K562 (cell line): ENCODE measurements around the gene IL12RB1. TPM values are rescaled to one million over a fixed set of nuclear protein-coding genes. Genes with fewer than 3 reads are reported as not detected.

Experiments
- C11orf30 ChIP-seq: fragments of 450-650 bp; IDR thresholded peaks from 2 replicates; pipeline ENCODE4 v1.6.1; 2016; ENCODE audit warnings: low read depth, mild to moderate bottlenecking
- CCAR2 ChIP-seq: fragments of 200-400 bp; formaldehyde crosslinking; IDR thresholded peaks from 2 replicates; pipeline ENCODE4 v1.6.1; 2017; ENCODE audit warnings: mild to moderate bottlenecking, low read depth, low read length
- HDAC8 ChIP-seq: fragments of 450-650 bp; IDR thresholded peaks from 2 replicates; pipeline ENCODE4 v1.6.1; 2016; ENCODE audit warnings: mild to moderate bottlenecking, missing genetic modification characterization, moderate library complexity, missing compliant biosample characterization
- KLF1 ChIP-seq: fragments of 450-650 bp; IDR thresholded peaks from 2 replicates; pipeline ENCODE4 v1.6.1; 2016; ENCODE audit warnings: missing genetic modification characterization, missing compliant biosample characterization
- NBN ChIP-seq: fragments of 450-650 bp; IDR thresholded peaks from 2 replicates; pipeline ENCODE4 v1.6.1; 2016; ENCODE audit warnings: low read depth, mild to moderate bottlenecking
- NFXL1 ChIP-seq: fragments of 450-650 bp; formaldehyde crosslinking; IDR thresholded peaks from 2 replicates; pipeline ENCODE4 v1.4.0; 2021; ENCODE audit warnings: mild to moderate bottlenecking
- NRF1 ChIP-seq, 2 experiments: fragments of 450-650 bp; IDR thresholded peaks in 1 of 2; conservative IDR thresholded peaks in 1 of 2; 2 replicates each; pipeline ENCODE4 v1.6.1; 2014; ENCODE audit warnings: mild to moderate bottlenecking in 2 of 2
- PHB ChIP-seq: fragments of 250-450 bp; sonication (Bioruptor Pico); IDR thresholded peaks from 2 replicates; pipeline ENCODE4 v1.5.0; 2021
- RBM25 ChIP-seq: fragments of 200-400 bp; formaldehyde crosslinking; IDR thresholded peaks from 2 replicates; pipeline ENCODE4 v1.6.1; 2018; ENCODE audit warnings: low read length, low read depth, moderate library complexity; ENCODE audit not compliant: severe bottlenecking
- SMARCC2 ChIP-seq: fragments of 450-650 bp; IDR thresholded peaks from 2 replicates; pipeline ENCODE4 v1.6.1; 2017; ENCODE audit warnings: antibody characterized with exemption, moderate library complexity, mild to moderate bottlenecking, low read depth
- ZNF12 ChIP-seq: sonication (generic); formaldehyde crosslinking; IDR thresholded peaks from 2 replicates; pipeline ENCODE4 v1.4.0; 2020; ENCODE audit warnings: mild to moderate bottlenecking, missing genetic modification reagents
- ZNF121 ChIP-seq: sonication (generic); formaldehyde crosslinking; conservative IDR thresholded peaks from 2 replicates; pipeline ENCODE4 v1.8.0; 2022; ENCODE audit warnings: missing genetic modification reagents
- ZNF134 ChIP-seq: fragments of 250-450 bp; sonication (Bioruptor Pico); conservative IDR thresholded peaks from 2 replicates; pipeline ENCODE4 v1.4.0; 2020
- ZNF282 ChIP-seq: sonication (generic); formaldehyde crosslinking; IDR thresholded peaks from 2 replicates; pipeline ENCODE4 v1.8.1; 2023; ENCODE audit warnings: missing genetic modification reagents
- polyA plus RNA-seq, 8 experiments: library from polyadenylated mRNA; depleted of rRNA in 4 of 8; stranded (reverse) in 5 of 8; unstranded in 3 of 8; fragments of >200 nt; fragmentation: Nextera tagmentation in 2 of 8; fragmentation: Illumina TruSeq in 1 of 8; extraction: Ambion mirVana in 2 of 8; extraction: Trizol in 1 of 8; gene quantifications; 2 replicates each; pipeline versions ENCODE4 v1.2.1 to v1.2.3, GENCODE V29; 2011 to 2014; ENCODE audit warnings: inconsistent platforms in 1 of 8, missing spikeins in 1 of 8
- total RNA-seq, 7 experiments: library from RNA; depleted of rRNA in 6 of 7; stranded (reverse); fragments of >200 nt in 6 of 7; fragmentation: Illumina TruSeq in 2 of 7; extraction: Trizol in 2 of 7; gene quantifications; 2 replicates each; pipeline versions ENCODE4 v1.2.1 to v1.2.3, GENCODE V29; 2011 to 2021; ENCODE audit warnings: low replicate concordance in 1 of 7
- TF ChIP-seq, protein P1 (sequence below): conservative IDR thresholded peaks from 2 replicates; pipeline ENCODE4 v1.6.1; 2011; ENCODE audit warnings: low read depth, mild to moderate bottlenecking, low read length; ENCODE audit not compliant: control insufficient read depth
- TF ChIP-seq, protein P2 (sequence below): fragments of 250-450 bp; sonication (Bioruptor Pico); IDR thresholded peaks from 2 replicates; pipeline ENCODE4 v1.4.0; 2020; ENCODE audit warnings: mild to moderate bottlenecking, moderate library complexity
- TF ChIP-seq, protein P3 (sequence below): sonication (generic); formaldehyde crosslinking; IDR thresholded peaks from 2 replicates; pipeline ENCODE4 v1.8.0; 2023; ENCODE audit warnings: mild to moderate bottlenecking, missing genetic modification reagents
- TF ChIP-seq, protein P4 (sequence below): fragments of 450-650 bp; IDR thresholded peaks from 2 replicates; pipeline ENCODE4 v1.6.1; 2016; ENCODE audit warnings: low read depth, mild to moderate bottlenecking, moderate library complexity

Gene IL12RB1
- total and polyA plus RNA-seq, 9 of the 15 experiments (the other 6 are each of a cell fraction or from before 2014, with no cell fraction given) = 0.04 to 0.07 (median 0.06) TPM; not detected in 5

DNA sequence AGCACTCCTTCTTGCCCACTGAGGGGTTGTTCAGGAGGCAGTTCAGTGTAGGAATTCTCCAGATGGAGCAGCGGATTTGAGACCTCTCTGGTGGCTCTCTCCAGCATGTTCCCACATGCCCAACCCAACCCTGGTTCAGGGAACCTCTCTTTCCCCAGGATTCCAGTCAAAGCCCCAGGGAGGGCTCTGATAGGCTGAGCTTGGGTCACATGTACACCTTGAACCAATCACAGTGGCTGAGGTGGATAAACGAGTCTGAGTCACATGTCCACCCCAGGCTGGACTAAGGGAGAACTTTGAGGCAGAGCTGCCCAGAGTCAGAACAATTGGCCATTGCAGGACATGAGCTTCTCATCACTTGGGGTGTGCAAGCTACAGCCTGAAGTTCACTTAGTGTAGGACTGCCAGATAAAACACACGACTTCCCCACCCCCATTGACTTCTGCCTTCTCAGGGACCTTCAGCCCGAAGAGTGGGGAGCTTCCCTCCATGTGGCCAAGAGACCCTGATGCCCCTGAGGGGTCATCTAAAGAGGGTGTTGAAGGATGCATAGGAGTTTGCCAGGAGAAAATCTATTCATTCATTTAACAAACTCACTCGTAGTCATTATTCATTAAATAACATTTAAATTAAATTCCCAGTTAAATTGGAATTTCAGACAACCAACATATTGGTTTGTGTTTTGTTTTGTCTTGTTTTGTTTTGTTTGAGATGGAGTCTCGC is 6.9 kb upstream of the IL12RB1 start (continued):
- TF ChIP-seq, protein P1, sequence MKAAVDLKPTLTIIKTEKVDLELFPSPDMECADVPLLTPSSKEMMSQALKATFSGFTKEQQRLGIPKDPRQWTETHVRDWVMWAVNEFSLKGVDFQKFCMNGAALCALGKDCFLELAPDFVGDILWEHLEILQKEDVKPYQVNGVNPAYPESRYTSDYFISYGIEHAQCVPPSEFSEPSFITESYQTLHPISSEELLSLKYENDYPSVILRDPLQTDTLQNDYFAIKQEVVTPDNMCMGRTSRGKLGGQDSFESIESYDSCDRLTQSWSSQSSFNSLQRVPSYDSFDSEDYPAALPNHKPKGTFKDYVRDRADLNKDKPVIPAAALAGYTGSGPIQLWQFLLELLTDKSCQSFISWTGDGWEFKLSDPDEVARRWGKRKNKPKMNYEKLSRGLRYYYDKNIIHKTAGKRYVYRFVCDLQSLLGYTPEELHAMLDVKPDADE = no peak
- no peak for TF ChIP-seq ZNF282 (CRISPR knock-in tag)
- TF ChIP-seq KLF1 (tag) = no peak
- no peak for TF ChIP-seq SMARCC2
- TF ChIP-seq NBN = no peak
- TF ChIP-seq NFXL1 (CRISPR knock-in tag) = no peak
- TF ChIP-seq CCAR2 = no peak
- no peak for TF ChIP-seq ZNF134 (CRISPR knock-in tag)
- TF ChIP-seq ZNF12 (CRISPR knock-in tag) = no peak
- 0 out of 4 replicates have a peak, but pooled peaks of 1 of the 2 experiments have one; percentile 10 for TF ChIP-seq NRF1 (conservative IDR thresholded peaks at IDR 0.05 in 1 of 2, IDR thresholded peaks at IDR 0.05 in 1 of 2)
- TF ChIP-seq, protein P2, sequence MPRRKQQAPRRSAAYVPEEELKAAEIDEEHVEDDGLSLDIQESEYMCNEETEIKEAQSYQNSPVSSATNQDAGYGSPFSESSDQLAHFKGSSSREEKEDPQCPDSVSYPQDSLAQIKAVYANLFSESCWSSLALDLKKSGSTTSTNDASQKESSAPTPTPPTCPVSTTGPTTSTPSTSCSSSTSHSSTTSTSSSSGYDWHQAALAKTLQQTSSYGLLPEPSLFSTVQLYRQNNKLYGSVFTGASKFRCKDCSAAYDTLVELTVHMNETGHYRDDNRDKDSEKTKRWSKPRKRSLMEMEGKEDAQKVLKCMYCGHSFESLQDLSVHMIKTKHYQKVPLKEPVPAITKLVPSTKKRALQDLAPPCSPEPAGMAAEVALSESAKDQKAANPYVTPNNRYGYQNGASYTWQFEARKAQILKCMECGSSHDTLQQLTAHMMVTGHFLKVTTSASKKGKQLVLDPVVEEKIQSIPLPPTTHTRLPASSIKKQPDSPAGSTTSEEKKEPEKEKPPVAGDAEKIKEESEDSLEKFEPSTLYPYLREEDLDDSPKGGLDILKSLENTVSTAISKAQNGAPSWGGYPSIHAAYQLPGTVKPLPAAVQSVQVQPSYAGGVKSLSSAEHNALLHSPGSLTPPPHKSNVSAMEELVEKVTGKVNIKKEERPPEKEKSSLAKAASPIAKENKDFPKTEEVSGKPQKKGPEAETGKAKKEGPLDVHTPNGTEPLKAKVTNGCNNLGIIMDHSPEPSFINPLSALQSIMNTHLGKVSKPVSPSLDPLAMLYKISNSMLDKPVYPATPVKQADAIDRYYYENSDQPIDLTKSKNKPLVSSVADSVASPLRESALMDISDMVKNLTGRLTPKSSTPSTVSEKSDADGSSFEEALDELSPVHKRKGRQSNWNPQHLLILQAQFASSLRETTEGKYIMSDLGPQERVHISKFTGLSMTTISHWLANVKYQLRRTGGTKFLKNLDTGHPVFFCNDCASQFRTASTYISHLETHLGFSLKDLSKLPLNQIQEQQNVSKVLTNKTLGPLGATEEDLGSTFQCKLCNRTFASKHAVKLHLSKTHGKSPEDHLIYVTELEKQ (CRISPR knock-in tag) = 0 out of 2 replicates have a peak, but pooled peaks have one; percentile 11
- TF ChIP-seq HDAC8 (tag) = 0 out of 2 replicates have a peak, but pooled peaks have one; percentile 31
- no peak for TF ChIP-seq C11orf30
- TF ChIP-seq, protein P3, sequence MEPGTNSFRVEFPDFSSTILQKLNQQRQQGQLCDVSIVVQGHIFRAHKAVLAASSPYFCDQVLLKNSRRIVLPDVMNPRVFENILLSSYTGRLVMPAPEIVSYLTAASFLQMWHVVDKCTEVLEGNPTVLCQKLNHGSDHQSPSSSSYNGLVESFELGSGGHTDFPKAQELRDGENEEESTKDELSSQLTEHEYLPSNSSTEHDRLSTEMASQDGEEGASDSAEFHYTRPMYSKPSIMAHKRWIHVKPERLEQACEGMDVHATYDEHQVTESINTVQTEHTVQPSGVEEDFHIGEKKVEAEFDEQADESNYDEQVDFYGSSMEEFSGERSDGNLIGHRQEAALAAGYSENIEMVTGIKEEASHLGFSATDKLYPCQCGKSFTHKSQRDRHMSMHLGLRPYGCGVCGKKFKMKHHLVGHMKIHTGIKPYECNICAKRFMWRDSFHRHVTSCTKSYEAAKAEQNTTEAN = no peak
- no peak for TF ChIP-seq PHB
- TF ChIP-seq, protein P4, sequence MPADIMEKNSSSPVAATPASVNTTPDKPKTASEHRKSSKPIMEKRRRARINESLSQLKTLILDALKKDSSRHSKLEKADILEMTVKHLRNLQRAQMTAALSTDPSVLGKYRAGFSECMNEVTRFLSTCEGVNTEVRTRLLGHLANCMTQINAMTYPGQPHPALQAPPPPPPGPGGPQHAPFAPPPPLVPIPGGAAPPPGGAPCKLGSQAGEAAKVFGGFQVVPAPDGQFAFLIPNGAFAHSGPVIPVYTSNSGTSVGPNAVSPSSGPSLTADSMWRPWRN = no peak
- peak; percentile 62 for TF ChIP-seq RBM25
- no peak for TF ChIP-seq ZNF121 (CRISPR knock-in tag)
